Epithelial cell of alveolus of lung (primary cell): ENCODE results near the gene PLOD1. TPM values are rescaled to one million over a fixed set of nuclear protein-coding genes. Genes with fewer than 3 reads are reported as not detected.

Source experiments
- total RNA-seq: library from RNA; depleted of rRNA; stranded (reverse); fragments of >200 nt; gene quantifications from 2 replicates; pipeline ENCODE4 v1.2.1, GENCODE V29; 2015

PLOD1 gene
- total RNA-seq: 502 and 516 TPM in 2 replicates

DNA sequence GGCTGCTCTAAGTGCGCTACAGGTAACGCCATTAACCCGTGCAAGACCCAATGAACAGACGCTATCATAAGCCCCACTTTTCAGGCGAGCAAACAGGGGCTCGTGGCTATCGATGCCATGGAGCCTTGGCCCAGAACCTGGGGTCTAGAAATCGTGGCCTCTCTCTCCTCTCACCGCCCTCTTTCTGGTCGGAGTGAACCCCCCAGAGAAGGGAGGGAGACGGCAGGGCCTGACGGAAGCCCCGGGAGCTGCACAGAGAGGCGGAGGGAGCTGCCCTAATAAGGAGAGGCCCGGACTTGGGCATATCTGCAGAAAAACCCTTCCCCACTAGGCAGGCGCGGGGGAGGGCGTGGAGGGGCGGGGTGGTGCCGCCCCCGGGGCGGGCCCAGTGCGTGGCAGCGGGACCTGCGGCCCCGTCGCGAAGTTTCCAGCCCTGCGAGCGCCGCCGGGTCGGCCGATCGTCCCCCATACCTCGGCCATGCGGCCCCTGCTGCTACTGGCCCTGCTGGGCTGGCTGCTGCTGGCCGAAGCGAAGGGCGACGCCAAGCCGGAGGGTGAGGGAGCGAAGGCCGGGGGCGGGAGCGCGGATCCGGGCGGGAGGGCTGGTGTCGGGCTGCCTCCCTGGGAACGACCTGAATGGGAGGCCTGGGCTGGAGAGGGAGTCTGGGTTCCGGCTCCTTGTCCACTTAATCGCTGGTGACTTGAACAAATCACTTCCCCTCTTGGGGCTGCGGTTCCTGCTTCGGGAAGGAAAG is at the start of gene PLOD1:
TSS of gene PLOD1 (plus strand) at position 416 of the 755 bp plus-strand sequence. CDS start at position 479, 63 bp downstream.

DNA sequence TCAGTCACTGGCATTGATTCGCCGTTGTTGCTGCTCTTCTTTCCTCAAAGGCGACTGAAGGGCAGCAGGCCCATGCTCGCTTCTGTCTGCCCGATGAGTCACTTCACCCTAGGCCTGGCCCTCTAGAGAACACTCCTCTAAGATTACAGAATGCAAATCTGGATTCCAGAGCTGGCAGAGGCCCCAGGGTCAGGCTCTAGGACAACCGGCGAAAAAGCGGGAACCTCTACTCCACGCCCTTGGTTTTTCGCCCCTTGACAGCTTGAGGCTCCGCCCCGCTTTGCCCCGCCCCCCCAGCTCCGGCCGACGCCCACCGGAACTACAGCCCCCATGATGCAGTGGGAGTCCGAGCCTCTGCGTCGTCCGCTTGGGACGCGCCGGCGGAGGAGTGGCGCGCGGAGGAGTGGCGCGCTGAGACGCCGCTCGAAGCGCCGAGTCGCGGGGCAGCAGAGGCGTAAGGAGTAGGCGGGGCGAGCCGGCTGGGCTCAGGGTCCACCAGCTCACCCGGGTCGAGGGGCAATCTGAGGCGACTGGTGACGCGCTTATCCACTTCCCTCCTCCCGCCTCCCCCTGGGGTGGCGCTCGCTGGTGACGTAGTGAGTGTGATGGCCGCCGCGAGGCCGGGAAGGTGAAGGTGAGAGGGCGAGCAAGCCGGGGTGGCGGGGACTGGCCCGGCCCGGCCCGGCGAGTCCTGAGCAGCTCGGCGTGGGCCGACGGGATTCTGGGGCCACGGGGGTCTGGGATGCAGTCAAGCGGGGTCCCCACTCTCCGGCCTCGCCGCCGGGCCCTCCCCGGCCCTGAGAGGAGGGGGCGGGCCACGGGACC is 45.5 kb downstream of the PLOD1 start, which contains the start of gene MFN2:
TSS of gene MFN2 (plus strand) at position 594 of the 825 bp plus-strand sequence. CDS start 8,725 bp downstream, outside the sequence.

Other genes starting within 250 kb of the PLOD1 start
- gene DRAXIN, start 243.0 kb upstream of the PLOD1 start, total RNA-seq: 0.13 and 0.80 TPM in 2 replicates
- gene AGTRAP, start 198.6 kb upstream of the PLOD1 start, total RNA-seq: 69.1 and 140 TPM in 2 replicates
- gene C1orf167, start 172.5 kb upstream of the PLOD1 start, total RNA-seq: 6.9 TPM in 1 of 2 replicates, not detected in the other
- 13.8 and 36.1 TPM in 2 replicates for gene MTHFR, start 128.8 kb upstream of the PLOD1 start, total RNA-seq
- gene CLCN6, start 128.5 kb upstream of the PLOD1 start, total RNA-seq: 9.1 and 17.1 TPM in 2 replicates
- gene NPPA, start 86.9 kb upstream of the PLOD1 start, total RNA-seq: 0.32 TPM in 1 of 2 replicates, not detected in the other
- 0.78 TPM in 1 of 2 replicates, not detected in the other for gene NPPB, start 75.8 kb upstream of the PLOD1 start, total RNA-seq
- gene KIAA2013, start 8.3 kb upstream of the PLOD1 start, total RNA-seq: 90.2 and 139 TPM in 2 replicates
- 31.9 and 49.3 TPM in 2 replicates for gene MFN2, start 45.7 kb downstream of the PLOD1 start, total RNA-seq
- gene MIIP, start 84.8 kb downstream of the PLOD1 start, total RNA-seq: 21.8 and 27.3 TPM in 2 replicates
- gene TNFRSF8, start 128.6 kb downstream of the PLOD1 start, total RNA-seq: 0.52 TPM in 1 of 2 replicates, not detected in the other
- 10.0 and 41.6 TPM in 2 replicates for gene TNFRSF1B, start 232.3 kb downstream of the PLOD1 start, total RNA-seq